Calu3 (cell line): ENCODE measurements around the gene IL3. TPM values are rescaled to one million over a fixed set of nuclear protein-coding genes. Genes with fewer than 3 reads are reported as not detected.

Source experiments
- BruUV-seq: library from RNA; stranded (reverse); fragments of 400-500 nt; replicated peaks from 2 replicates; lab custom pipeline; 2021; lab: Mats Ljungman, UMichigan
- CTCF ChIA-PET: fragments of 300-600 bp; sonication (Branson Sonifier 250); formaldehyde crosslinking; loops from one replicate; lab custom pipeline; 2022; ENCODE audit warnings: antibody characterized with exemption; lab: Charles Lee
- DNase-seq: peaks from one replicate; pipeline ENCODE4 v3.0.0; 2022
- H3K27ac Mint-ChIP-seq: one replicate; pipeline ENCODE4 v1.8.0; 2022; ENCODE audit warnings: mixed read lengths; ENCODE audit not compliant: unreplicated experiment
- H3K27me3 Mint-ChIP-seq: one replicate; pipeline ENCODE4 v1.8.0; 2022; ENCODE audit warnings: mixed read lengths; ENCODE audit not compliant: unreplicated experiment
- H3K36me3 Mint-ChIP-seq: one replicate; pipeline ENCODE4 v1.8.0; 2022; ENCODE audit warnings: mild to moderate bottlenecking, moderate library complexity, mixed read lengths; ENCODE audit not compliant: insufficient read depth, unreplicated experiment
- H3K4me1 Mint-ChIP-seq: one replicate; pipeline ENCODE4 v1.8.0; 2022; ENCODE audit warnings: mild to moderate bottlenecking, low read depth, mixed read lengths; ENCODE audit not compliant: unreplicated experiment
- H3K4me3 Mint-ChIP-seq: one replicate; pipeline ENCODE4 v1.8.0; 2022; ENCODE audit warnings: mild to moderate bottlenecking, low read depth, moderate library complexity, mixed read lengths; ENCODE audit not compliant: unreplicated experiment
- H3K9me3 Mint-ChIP-seq: one replicate; pipeline ENCODE4 v1.8.0; 2022; ENCODE audit warnings: low read depth, mixed read lengths; ENCODE audit not compliant: unreplicated experiment
- intact Hi-C: fragments of 100-400 bp; cut with micrococcal nuclease; formaldehyde crosslinking; loops from one replicate; pipeline ENCODE4 v1.10.0; 2022; ENCODE audit not compliant: unreplicated experiment
- total RNA-seq: library from RNA; stranded (reverse); gene quantifications from 2 replicates; pipeline ENCODE4 v1.2.3, GENCODE V29; 2022
- TF ChIP-seq, protein P1 (sequence below): fragments of 200-600 bp; IDR thresholded peaks from one replicate; pipeline ENCODE4 v1.8.0; 2022; ENCODE audit warnings: antibody characterized with exemption; ENCODE audit not compliant: unreplicated experiment

The IL3 gene
- total RNA-seq, 1 experiment from 2014 or later, result not detected

GRCh38 chr5:132079081-132079480 lies 18.6 kb downstream of the IL3 start:
- no TSS peak for BruUV-seq
- TF ChIP-seq, protein P1, sequence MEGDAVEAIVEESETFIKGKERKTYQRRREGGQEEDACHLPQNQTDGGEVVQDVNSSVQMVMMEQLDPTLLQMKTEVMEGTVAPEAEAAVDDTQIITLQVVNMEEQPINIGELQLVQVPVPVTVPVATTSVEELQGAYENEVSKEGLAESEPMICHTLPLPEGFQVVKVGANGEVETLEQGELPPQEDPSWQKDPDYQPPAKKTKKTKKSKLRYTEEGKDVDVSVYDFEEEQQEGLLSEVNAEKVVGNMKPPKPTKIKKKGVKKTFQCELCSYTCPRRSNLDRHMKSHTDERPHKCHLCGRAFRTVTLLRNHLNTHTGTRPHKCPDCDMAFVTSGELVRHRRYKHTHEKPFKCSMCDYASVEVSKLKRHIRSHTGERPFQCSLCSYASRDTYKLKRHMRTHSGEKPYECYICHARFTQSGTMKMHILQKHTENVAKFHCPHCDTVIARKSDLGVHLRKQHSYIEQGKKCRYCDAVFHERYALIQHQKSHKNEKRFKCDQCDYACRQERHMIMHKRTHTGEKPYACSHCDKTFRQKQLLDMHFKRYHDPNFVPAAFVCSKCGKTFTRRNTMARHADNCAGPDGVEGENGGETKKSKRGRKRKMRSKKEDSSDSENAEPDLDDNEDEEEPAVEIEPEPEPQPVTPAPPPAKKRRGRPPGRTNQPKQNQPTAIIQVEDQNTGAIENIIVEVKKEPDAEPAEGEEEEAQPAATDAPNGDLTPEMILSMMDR, result no peak
- Mint-ChIP-seq H3K4me3 (no peak overlapping the region), H3K9me3 (no peaks in the 10 kb centered on the region), H3K27ac (no peak overlapping the region), H3K4me1 (peaks cover 20% of the 10 kb centered on the region), H3K27me3 (no peaks in the 10 kb centered on the region), H3K36me3 (peaks cover 5% of the 10 kb centered on the region)
- no peak for DNase-seq
- CTCF ChIA-PET, result no interaction called here
- intact Hi-C loops, result loop anchor here (10.0 kb wide), 1 partner anchor 286 kb away; the partner anchor contains the start of gene SLC22A5

DNA sequence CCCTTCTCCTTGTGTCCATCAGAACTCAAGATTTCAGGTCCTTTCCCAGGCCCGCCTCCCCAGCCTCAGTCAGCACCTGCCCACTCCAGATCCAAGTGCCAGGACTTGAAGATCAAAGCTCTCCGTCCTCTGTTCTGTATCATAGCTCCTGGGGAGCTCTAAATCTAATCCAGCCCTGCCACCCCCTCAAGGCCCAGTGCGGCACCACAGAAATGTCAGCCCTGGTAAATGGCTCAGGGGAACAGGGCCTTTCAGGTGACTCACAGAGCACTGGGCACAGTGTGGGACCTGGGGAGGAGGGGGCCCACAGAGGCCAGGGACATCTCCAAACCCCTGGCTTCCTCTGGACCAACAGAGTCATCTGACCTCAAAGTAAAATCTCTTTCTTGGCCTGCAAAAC lies 19.2 kb downstream of the IL3 start:
- TF ChIP-seq, protein P1, result no peak
- no TSS peak for BruUV-seq
- no peaks in the 10 kb centered on the region for H3K9me3 Mint-ChIP-seq
- H3K4me1 Mint-ChIP-seq, result peaks cover 15% of the 10 kb centered on the region
- DNase-seq, result no peak
- CTCF ChIA-PET, result interaction anchor here (0.5 kb wide), 1 partner anchor 50 kb away, joined by 4 read pairs; no protein-coding TSS in a partner anchor
- H3K27me3 Mint-ChIP-seq, result no peaks in the 10 kb centered on the region
- intact Hi-C loops, result loop anchor here (10.0 kb wide), 1 partner anchor 285 kb away; the partner anchor contains the start of gene SLC22A5
- no peak overlapping the region for H3K27ac Mint-ChIP-seq
- H3K4me3 Mint-ChIP-seq, result no peak overlapping the region
- H3K36me3 Mint-ChIP-seq, result peaks cover 5% of the 10 kb centered on the region

DNA sequence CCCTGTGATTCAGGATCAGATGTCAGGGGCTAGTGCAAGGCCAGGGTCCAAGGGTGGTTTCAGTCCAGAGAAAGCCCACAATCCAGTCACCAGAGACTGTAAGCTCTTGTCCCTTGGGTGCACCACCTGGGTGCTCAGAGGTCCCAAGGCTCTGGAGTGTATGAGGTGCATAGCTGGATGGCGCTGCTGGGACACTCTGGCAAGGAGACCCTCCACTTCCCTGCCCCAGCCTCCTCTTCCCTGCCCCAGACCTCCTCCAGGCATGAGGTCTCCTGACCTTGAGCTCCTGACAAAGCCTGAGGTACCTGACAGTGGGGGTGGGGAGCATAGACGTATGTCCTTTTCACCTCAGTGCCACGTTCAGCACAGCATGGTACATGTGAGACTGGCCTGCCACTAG lies 20.1 kb downstream of the IL3 start:
- Mint-ChIP-seq H3K4me3 (no peak overlapping the region), H3K27ac (no peak overlapping the region), H3K27me3 (no peaks in the 10 kb centered on the region), H3K36me3 (peaks cover 4% of the 10 kb centered on the region), H3K9me3 (no peaks in the 10 kb centered on the region), H3K4me1 (peaks cover 13% of the 10 kb centered on the region)
- no TSS peak for BruUV-seq
- CTCF ChIA-PET, result interaction anchor here (1.5 kb wide), 1 partner anchor 14 kb away, joined by 3 read pairs; no protein-coding TSS in a partner anchor
- intact Hi-C loops, result no loop called here
- no peak for DNase-seq
- TF ChIP-seq, protein P1, result no peak

- H3K27ac Mint-ChIP-seq, result no peak overlapping the region
- no peaks in the 10 kb centered on the region for H3K36me3 Mint-ChIP-seq
- DNase-seq, result no peak
- peaks cover 16% of the 10 kb centered on the region for H3K4me1 Mint-ChIP-seq
- H3K9me3 Mint-ChIP-seq, result no peaks in the 10 kb centered on the region
- CTCF ChIA-PET, result interaction anchor here (1.5 kb wide), 1 partner anchor 13 kb away, joined by 3 read pairs; no protein-coding TSS in a partner anchor
- H3K4me3 Mint-ChIP-seq, result no peak overlapping the region
- BruUV-seq, result no TSS peak
- TF ChIP-seq, protein P1, result no peak
- no peaks in the 10 kb centered on the region for H3K27me3 Mint-ChIP-seq
- intact Hi-C loops, result no loop called here
Observed at GRCh38 chr5:132081458-132081857, 21.0 kb downstream of the IL3 start.
